Stimulated activated CD8-positive, alpha-beta memory T cell treated with anti-CD3 and anti-CD28 coated beads, Interleukin-7, amount 100 ng/mL, for 1 hour (primary cell): Measurements from ENCODE around the gene CIAO2A.
A peak's percentile ranks its signal among the peaks of the same experiment; 100 is the strongest.
"Not testable (repeated sequence)": the region's sequence is repeated elsewhere in the genome, so short reads cannot be mapped to it uniquely, and the experiment has no call there.

ENCODE experiments used
- DNase-seq, 2 donors: peaks; one replicate each; pipeline ENCODE4 v3.0.0-alpha.2; 2020; ENCODE audit warnings: low read depth in 2 of 2

CIAO2A gene

GRCh38 chr15:64112073-64112772, 18.6 kb upstream of the CIAO2A start:
- no peak for DNase-seq

- no peak for DNase-seq
These were observed 18.0 kb upstream of the CIAO2A start for GRCh38 chr15:64111679-64112050.

GRCh38 chr15:64110950-64111678, 17.5 kb upstream of the CIAO2A start:
- no peak for DNase-seq

- DNase-seq: not testable (repeated sequence)
These were observed 16.6 kb upstream of the CIAO2A start for GRCh38 chr15:64110108-64110701.

- no peak for DNase-seq
These were observed 13.7 kb upstream of the CIAO2A start for GRCh38 chr15:64107337-64107736.

- no peak for DNase-seq
These were observed 11.6 kb upstream of the CIAO2A start for GRCh38 chr15:64105113-64105704.

- DNase-seq: no peak
These were observed 8.9 kb upstream of the CIAO2A start for GRCh38 chr15:64102497-64102896.

GRCh38 chr15:64100958-64101357, 7.3 kb upstream of the CIAO2A start:
- DNase-seq: no peak

GRCh38 chr15:64099379-64099778, 5.7 kb upstream of the CIAO2A start:
- DNase-seq: no peak

GRCh38 chr15:64096668-64097384, 3.2 kb upstream of the CIAO2A start:
- no peak for DNase-seq

GRCh38 chr15:64095795-64096667, 2.4 kb upstream of the CIAO2A start, which contains the start of gene SNX1:
Gene SNX1 (plus strand): TSS chr15:64095982. CDS start chr15:64096014, 32 bp downstream.
- DNase-seq: peak; percentile 98

GRCh38 chr15:64095431-64095794, 1.8 kb upstream of the CIAO2A start:
- no peak for DNase-seq

GRCh38 chr15:64092864-64093626, 593 bp downstream of the CIAO2A start:
- DNase-seq: no peak

GRCh38 chr15:64092075-64092820, 1.4 kb downstream of the CIAO2A start:
- no peak for DNase-seq

GRCh38 chr15:64090527-64090926, 3.1 kb downstream of the CIAO2A start:
- no peak for DNase-seq

GRCh38 chr15:64089543-64090280, 3.9 kb downstream of the CIAO2A start:
- DNase-seq: no peak

GRCh38 chr15:64082757-64083156, 10.9 kb downstream of the CIAO2A start:
- no peak for DNase-seq

GRCh38 chr15:64073496-64073895, 20.1 kb downstream of the CIAO2A start:
- DNase-seq: not testable (repeated sequence)

- no peak for DNase-seq
These were observed 20.8 kb downstream of the CIAO2A start for GRCh38 chr15:64072812-64073211.
